OCI-LY1 (cell line): ENCODE measurements around the gene CDK5R2.
"Not testable (repeated sequence)": the region's sequence is repeated elsewhere in the genome, so short reads cannot be mapped to it uniquely, and the experiment has no call there.

Experiments
- H2AFZ ChIP-seq: fragments of 200-600 bp; sonication (generic), shearing (Covaris generic); 2 replicates; pipeline ENCODE4 v1.6.0; 2014; ENCODE audit warnings: antibody characterized with exemption, mild to moderate bottlenecking, low read length
- H3F3A ChIP-seq: fragments of 200-600 bp; sonication (generic), shearing (Covaris generic); 2 replicates; pipeline ENCODE4 v1.6.0; 2014; ENCODE audit warnings: mild to moderate bottlenecking, antibody characterized with exemption, low read length, moderate library complexity; ENCODE audit not compliant: insufficient read depth
- H3K27ac ChIP-seq: fragments of 200-600 bp; sonication (generic); 2 replicates; pipeline ENCODE4 v1.5.1; 2014; ENCODE audit warnings: low read length, mixed run types, mild to moderate bottlenecking, low read depth; ENCODE audit not compliant: poor library complexity, severe bottlenecking
- H3K27me3 ChIP-seq: fragments of 200-600 bp; sonication (generic); 2 replicates; pipeline ENCODE4 v1.6.0; 2014; ENCODE audit warnings: antibody characterized with exemption, mild to moderate bottlenecking, low read length, moderate library complexity; ENCODE audit not compliant: insufficient read depth
- H3K36me3 ChIP-seq: fragments of 200-600 bp; sonication (generic); 2 replicates; pipeline ENCODE4 v1.6.1; 2014; ENCODE audit warnings: mild to moderate bottlenecking, antibody characterized with exemption, low read length, moderate library complexity, mixed read lengths; ENCODE audit not compliant: insufficient read depth
- H3K4me1 ChIP-seq: fragments of 200-600 bp; sonication (generic); 2 replicates; pipeline ENCODE4 v1.5.1; 2014; ENCODE audit warnings: mild to moderate bottlenecking, low read length, moderate library complexity; ENCODE audit not compliant: insufficient read depth, severe bottlenecking
- H3K4me2 ChIP-seq: fragments of 200-600 bp; sonication (generic), shearing (Covaris generic); 2 replicates; pipeline ENCODE4 v1.6.1; 2014; ENCODE audit warnings: low read length
- H3K4me3 ChIP-seq: fragments of 200-600 bp; sonication (generic); 2 replicates; pipeline ENCODE4 v1.5.1; 2014; ENCODE audit warnings: low read length, low read depth, mild to moderate bottlenecking, mixed read lengths; ENCODE audit not compliant: poor library complexity, severe bottlenecking
- H3K79me2 ChIP-seq: fragments of 200-600 bp; shearing (Covaris generic); 2 replicates; pipeline ENCODE4 v1.6.1; 2016; ENCODE audit warnings: mixed run types, low read length, mixed read lengths; ENCODE audit not compliant: insufficient read depth
- H3K9ac ChIP-seq: fragments of 200-600 bp; sonication (generic), shearing (Covaris generic); 2 replicates; pipeline ENCODE4 v1.6.1; 2014; ENCODE audit warnings: mild to moderate bottlenecking, low read length, mixed read lengths
- H3K9me2 ChIP-seq: fragments of 200-600 bp; sonication (generic), shearing (Covaris generic); 2 replicates; pipeline ENCODE4 v1.6.1; 2014; ENCODE audit warnings: low read depth, mild to moderate bottlenecking, low read length, mixed read lengths
- H3K9me3 ChIP-seq: fragments of 200-600 bp; shearing (Covaris generic); 2 replicates; pipeline ENCODE4 v1.6.1; 2014; ENCODE audit warnings: low read length, mixed read lengths
- H4K20me1 ChIP-seq: fragments of 200-600 bp; sonication (generic), shearing (Covaris generic); 2 replicates; pipeline ENCODE4 v1.6.0; 2016; ENCODE audit warnings: mild to moderate bottlenecking, low read length; ENCODE audit not compliant: insufficient read depth
- CTCF ChIP-seq: fragments of 200-600 bp; sonication (generic), shearing (Covaris generic); IDR thresholded peaks from 2 replicates; pipeline ENCODE4 v1.5.1; 2017; ENCODE audit warnings: mild to moderate bottlenecking, antibody characterized with exemption, low read length, moderate library complexity, mixed read lengths
- EZH2 ChIP-seq: fragments of 200-600 bp; sonication (generic), shearing (Covaris generic); IDR thresholded peaks from 2 replicates; pipeline ENCODE4 v1.8.0; 2017; ENCODE audit warnings: borderline replicate concordance, mixed run types, mild to moderate bottlenecking, antibody characterized with exemption, low read length, moderate library complexity, mixed read lengths

The CDK5R2 gene

GRCh38 chr2:218927876-218928275, 31.6 kb upstream of the CDK5R2 start:
- Histone ChIP-seq H3K4me3 (no peak overlapping the region), H3K9me2 (no peaks in the 10 kb centered on the region), H3K4me2 (no peak overlapping the region), H2AFZ (no peak overlapping the region), H3K4me1 (no peaks in the 10 kb centered on the region), H3F3A (no peaks in the 10 kb centered on the region), H4K20me1 (no peaks in the 10 kb centered on the region), H3K9me3 (no peaks in the 10 kb centered on the region), H3K27me3 (no peaks in the 10 kb centered on the region), H3K27ac (no peak overlapping the region), H3K9ac (no peak overlapping the region), H3K79me2 (no peaks in the 10 kb centered on the region), H3K36me3 (no peaks in the 10 kb centered on the region)
- TF ChIP-seq EZH2 (no peak), CTCF (no peak)

GRCh38 chr2:218930488-218930887, 29.0 kb upstream of the CDK5R2 start:
- H3K36me3 ChIP-seq, H3K4me2 ChIP-seq: not testable (repeated sequence)

GRCh38 chr2:218931751-218932150, 27.7 kb upstream of the CDK5R2 start:
- H3K4me2 ChIP-seq, H3K4me1 ChIP-seq, H4K20me1 ChIP-seq, H3K9ac ChIP-seq, H3K4me3 ChIP-seq, H3K27ac ChIP-seq, H3K27me3 ChIP-seq, H3K9me2 ChIP-seq, H2AFZ ChIP-seq, H3F3A ChIP-seq, H3K36me3 ChIP-seq, H3K9me3 ChIP-seq, H3K79me2 ChIP-seq: not testable (repeated sequence)

More at GRCh38 chr2:218930488-218930887, 29.0 kb upstream of the CDK5R2 start:
- not testable (repeated sequence) for H4K20me1 ChIP-seq, H2AFZ ChIP-seq, H3K4me1 ChIP-seq, H3K9me2 ChIP-seq, H3K9ac ChIP-seq, H3F3A ChIP-seq, H3K79me2 ChIP-seq, H3K27ac ChIP-seq, H3K4me3 ChIP-seq, H3K9me3 ChIP-seq, H3K27me3 ChIP-seq

- H3K36me3 ChIP-seq, result no peaks in the 10 kb centered on the region
- H3K9me2 ChIP-seq, result no peaks in the 10 kb centered on the region
- no peaks in the 10 kb centered on the region for H3F3A ChIP-seq
- no peaks in the 10 kb centered on the region for H4K20me1 ChIP-seq
- no peaks in the 10 kb centered on the region for H3K79me2 ChIP-seq
- H3K27me3 ChIP-seq, result 0 out of 2 replicates have a peak, but pooled peaks cover 4% of the 10 kb centered on the region
- no peak overlapping the region for H3K4me2 ChIP-seq
- H3K4me1 ChIP-seq, result no peaks in the 10 kb centered on the region
- H2AFZ ChIP-seq, result no peak overlapping the region
- no peak overlapping the region for H3K9ac ChIP-seq
- H3K27ac ChIP-seq, result no peak overlapping the region
- no peak for TF ChIP-seq CTCF
- TF ChIP-seq EZH2, result no peak
- no peaks in the 10 kb centered on the region for H3K9me3 ChIP-seq
- no peak overlapping the region for H3K4me3 ChIP-seq
Measured at GRCh38 chr2:218944759-218945404, 14.6 kb upstream of the CDK5R2 start.
